PC-3 (cell line): ENCODE measurements around the gene MAGI2.

ENCODE experiments used
- EZH2 ChIP-seq: fragments of 300-600 bp; sonication (generic); IDR thresholded peaks from one replicate; pipeline ENCODE4 v1.6.1; 2017; ENCODE audit warnings: antibody characterized with exemption, mild to moderate bottlenecking, low read length; ENCODE audit not compliant: unreplicated experiment
- EZH2phosphoT487 ChIP-seq: fragments of 300-600 bp; sonication (generic); IDR thresholded peaks from 2 replicates; pipeline ENCODE4 v1.6.1; 2018; ENCODE audit warnings: mild to moderate bottlenecking, antibody characterized with exemption, low read length, borderline replicate concordance
- TF ChIP-seq, protein P1 (sequence below): fragments of 300-600 bp; sonication (generic); conservative IDR thresholded peaks from 2 replicates; pipeline ENCODE4 v1.5.1; 2017; ENCODE audit warnings: antibody characterized with exemption, low read depth, mild to moderate bottlenecking, low read length

DNA sequence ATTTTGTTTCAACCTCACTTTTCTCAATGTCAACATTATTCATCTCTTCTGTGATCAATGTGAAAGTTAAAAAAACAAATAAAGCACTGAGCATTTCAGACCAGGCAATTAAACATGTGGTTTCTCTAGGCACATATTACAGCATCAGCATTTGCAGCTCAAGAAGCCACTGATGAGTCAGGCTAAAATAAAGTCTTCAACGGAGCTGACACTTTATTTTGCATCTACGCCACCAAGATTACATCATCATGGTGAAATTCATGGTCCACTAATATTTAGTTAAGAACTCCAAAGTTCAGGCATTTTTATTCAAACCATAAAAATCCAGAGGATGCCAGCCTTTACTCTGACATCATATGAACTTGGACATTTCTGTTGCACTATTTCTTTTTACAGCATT is 33.0 kb downstream of the MAGI2 start:
- TF ChIP-seq, protein P1, sequence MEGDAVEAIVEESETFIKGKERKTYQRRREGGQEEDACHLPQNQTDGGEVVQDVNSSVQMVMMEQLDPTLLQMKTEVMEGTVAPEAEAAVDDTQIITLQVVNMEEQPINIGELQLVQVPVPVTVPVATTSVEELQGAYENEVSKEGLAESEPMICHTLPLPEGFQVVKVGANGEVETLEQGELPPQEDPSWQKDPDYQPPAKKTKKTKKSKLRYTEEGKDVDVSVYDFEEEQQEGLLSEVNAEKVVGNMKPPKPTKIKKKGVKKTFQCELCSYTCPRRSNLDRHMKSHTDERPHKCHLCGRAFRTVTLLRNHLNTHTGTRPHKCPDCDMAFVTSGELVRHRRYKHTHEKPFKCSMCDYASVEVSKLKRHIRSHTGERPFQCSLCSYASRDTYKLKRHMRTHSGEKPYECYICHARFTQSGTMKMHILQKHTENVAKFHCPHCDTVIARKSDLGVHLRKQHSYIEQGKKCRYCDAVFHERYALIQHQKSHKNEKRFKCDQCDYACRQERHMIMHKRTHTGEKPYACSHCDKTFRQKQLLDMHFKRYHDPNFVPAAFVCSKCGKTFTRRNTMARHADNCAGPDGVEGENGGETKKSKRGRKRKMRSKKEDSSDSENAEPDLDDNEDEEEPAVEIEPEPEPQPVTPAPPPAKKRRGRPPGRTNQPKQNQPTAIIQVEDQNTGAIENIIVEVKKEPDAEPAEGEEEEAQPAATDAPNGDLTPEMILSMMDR: no peak
- TF ChIP-seq EZH2phosphoT487 (no peak), EZH2 (no peak)
